Activated CD4-positive, CD25-positive, alpha-beta regulatory T cell treated with anti-CD3 and anti-CD28 coated beads, Interleukin-2, amount 50 U/mL, for 16 hours (primary cell): Measurements from ENCODE around the gene ZP1.

Experiments
- DNase-seq: peaks from one replicate; pipeline ENCODE4 v3.0.0-alpha.2; 2020; ENCODE audit warnings: low read depth, low spot score

Gene ZP1

GRCh38 chr11:60844045-60844869 lies 23.1 kb upstream of the ZP1 start:
- DNase-seq = no peak

DNA sequence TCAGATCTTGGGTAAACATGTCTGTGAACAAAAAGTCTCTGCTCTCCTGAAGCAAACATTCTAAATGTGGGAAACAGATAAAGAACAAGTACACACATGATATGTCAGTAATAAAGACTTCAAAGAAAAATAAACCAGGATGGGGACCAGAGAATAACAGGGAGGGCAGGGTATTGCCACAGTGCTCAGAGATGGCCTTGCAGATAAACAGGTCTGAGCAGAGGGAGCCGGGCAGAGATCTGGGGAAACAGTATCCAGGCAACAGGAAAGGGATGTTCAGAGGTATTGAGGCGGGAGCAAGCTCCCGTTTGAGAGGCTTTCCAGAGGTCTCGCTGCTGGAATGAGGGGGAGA lies 22.5 kb upstream of the ZP1 start:
- no peak for DNase-seq

DNA sequence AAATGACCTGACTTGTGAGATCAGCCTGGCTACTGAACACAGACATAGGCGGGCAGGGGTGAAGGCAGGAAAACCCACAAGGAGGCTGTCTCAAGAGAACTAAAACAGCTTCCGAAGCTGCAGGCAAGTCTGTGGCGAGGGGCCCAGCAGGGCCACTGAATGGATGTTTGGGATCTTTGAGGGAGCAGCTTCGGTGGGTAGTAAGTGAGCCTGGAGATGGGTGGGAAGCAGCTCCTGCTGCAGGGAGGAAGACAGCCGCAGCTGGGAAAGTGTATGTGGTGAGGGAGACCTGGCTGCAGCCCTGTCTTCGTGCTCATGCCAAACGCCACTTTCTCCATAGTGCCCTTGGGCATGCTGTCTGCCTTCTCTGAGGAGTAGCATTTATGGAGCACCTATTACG lies 22.0 kb upstream of the ZP1 start:
- DNase-seq = no peak

- DNase-seq = no peak
These were observed 20.1 kb upstream of the ZP1 start for GRCh38 chr11:60847281-60847680.

- DNase-seq = no peak
These were observed 19.4 kb upstream of the ZP1 start for GRCh38 chr11:60847896-60848295.

DNA sequence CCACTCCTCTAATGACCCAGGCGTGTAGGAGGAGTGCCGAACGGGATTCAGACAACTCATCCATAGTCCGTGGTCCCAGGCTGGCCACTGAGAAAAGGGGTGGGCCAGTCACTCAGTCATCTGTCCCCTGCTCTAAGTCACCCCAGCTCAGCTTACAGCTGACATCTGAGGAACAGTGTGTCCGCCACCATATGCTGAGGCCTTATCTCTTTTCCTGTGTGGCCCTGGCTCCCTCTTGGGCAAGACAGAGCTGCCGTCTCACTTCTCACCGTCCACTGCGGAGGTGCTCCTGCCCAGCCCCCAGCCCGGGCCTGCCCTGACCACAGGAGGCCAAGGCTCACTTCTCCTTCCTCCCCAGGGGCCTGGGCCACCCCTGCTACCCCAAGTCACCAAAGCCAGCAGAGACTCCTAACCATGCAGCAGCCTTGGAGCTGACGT lies 18.6 kb upstream of the ZP1 start:
- no peak for DNase-seq

DNA sequence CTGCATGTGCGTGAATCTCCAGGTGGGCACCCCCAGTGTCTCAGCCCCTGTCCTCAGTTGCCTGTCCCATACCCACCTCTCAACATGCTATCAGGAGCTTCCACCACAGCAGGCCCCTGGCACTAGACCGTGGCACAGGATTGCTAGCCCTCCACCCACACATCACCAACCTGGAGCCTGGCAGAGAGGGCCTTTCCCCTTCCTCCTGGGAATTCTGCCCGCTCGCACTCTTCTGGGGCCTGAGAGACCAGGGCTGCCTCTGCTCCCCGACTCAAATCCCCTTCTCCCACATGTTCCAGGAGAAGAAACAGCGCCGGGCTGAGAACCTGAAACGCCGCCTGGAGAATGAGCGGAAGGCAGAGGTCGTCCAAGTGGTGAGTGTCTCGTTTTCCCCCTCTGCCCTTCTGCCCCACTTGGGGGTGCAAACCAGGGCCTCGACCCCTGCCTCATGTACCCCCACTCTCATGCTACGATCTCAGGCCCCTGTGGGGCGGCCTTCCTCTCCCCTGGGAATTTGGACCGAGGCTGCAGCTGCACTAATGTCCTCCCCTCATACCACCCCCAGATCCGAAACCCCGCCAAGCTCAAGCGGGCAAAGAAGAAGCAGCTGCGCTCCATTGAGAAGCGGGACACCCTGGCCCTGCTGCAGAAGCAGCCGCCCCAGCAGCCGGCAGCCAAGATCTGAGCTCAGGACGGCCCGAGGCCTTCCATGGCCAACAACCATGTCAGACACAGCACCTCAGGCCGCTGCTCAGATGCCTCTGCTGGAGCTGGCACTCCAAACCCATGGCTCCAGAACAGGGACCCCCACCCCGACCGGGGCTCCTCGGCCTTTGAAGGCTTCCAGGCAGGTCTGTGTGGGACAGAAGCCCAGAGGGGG lies 17.5 kb upstream of the ZP1 start:
- DNase-seq = no peak

GRCh38 chr11:60851327-60852104 lies 15.8 kb upstream of the ZP1 start:
- no peak for DNase-seq

DNA sequence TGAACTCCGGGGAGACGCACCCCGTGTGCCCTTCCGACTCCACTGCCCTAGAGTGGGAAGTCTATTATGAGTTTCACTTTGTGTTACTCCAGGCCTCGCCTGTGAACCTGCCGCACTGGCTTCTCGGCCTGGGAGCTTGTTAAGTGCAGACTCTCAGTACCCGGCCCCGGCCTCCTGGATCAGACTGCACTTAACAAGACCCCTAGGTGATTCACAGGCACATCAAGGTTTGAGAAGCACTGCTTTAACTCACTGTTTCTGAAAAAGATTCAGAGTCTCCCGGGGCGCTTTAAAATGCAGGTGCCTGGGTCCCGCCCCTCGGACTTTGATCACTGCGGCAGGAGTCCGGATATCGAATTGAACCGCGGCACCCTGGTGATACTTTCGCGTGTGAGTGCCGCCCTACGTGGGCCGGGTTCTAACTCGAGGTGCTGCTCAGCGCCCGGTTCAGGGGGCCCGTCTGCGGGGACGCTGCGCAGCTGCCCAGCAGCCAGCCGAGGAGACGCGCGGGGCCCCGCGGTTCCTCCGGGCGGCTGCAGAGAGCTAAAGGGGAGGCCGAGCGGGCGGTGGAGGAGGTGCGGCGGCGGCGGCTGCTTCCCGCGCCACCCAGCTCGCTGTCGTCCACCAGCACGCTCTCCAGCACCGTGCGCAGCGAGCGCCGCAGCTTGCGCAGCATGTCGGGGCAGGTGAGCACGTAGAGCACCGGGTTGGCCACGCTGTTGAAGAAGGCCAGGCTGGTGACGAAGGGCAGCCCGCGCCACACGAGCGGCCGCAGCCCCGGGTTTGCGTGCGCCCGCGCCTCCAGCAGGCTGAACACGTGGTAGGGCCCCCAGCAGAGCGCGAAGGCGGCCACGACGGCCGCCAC lies 15.0 kb upstream of the ZP1 start:
- DNase-seq = no peak

GRCh38 chr11:60852982-60853950 lies 14.1 kb upstream of the ZP1 start:
- no peak for DNase-seq

GRCh38 chr11:60854140-60854846 lies 13.0 kb upstream of the ZP1 start:
- DNase-seq = no peak

DNA sequence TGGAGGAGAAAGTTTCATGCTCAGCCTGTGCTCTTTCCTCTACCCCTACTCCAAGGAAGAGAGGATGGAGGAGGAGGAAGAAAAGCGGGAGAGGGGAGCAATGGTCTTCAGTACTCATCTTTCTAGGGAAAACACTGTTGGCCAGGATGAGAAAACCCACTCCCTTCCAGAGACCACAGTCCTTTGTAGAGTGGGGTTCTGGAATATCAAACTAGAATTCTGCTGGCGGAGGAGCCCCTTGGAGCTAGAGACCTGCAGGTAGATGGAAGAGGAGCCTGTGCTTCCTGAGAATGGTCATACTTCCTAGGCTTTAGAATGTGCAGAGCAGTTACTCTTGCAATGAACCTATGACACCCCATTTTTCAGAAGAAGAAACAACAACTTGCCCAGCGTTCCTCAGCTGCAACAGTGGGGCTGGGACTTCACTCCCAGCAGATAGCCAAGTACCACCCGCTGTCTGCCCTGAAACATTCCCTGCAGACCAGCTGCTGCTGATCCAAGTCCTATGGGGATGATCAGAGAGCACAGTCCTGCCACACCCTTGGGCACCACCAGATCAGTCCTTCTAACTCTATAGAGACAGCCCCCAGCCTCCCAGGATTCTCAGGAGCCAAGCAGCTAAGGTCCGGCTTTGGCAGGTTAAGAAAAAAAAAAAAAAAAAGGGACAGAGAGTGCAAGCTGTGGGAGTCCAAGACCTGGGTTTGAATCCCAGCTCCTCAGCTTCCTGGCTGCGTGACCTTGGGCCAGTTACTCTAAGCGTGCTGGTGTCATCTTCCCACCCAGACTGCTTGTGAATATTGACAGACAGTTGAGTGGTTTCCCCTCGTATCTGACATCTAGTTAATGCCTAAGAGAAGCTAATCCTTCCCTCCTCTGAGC lies 12.3 kb upstream of the ZP1 start:
- no peak for DNase-seq

DNA sequence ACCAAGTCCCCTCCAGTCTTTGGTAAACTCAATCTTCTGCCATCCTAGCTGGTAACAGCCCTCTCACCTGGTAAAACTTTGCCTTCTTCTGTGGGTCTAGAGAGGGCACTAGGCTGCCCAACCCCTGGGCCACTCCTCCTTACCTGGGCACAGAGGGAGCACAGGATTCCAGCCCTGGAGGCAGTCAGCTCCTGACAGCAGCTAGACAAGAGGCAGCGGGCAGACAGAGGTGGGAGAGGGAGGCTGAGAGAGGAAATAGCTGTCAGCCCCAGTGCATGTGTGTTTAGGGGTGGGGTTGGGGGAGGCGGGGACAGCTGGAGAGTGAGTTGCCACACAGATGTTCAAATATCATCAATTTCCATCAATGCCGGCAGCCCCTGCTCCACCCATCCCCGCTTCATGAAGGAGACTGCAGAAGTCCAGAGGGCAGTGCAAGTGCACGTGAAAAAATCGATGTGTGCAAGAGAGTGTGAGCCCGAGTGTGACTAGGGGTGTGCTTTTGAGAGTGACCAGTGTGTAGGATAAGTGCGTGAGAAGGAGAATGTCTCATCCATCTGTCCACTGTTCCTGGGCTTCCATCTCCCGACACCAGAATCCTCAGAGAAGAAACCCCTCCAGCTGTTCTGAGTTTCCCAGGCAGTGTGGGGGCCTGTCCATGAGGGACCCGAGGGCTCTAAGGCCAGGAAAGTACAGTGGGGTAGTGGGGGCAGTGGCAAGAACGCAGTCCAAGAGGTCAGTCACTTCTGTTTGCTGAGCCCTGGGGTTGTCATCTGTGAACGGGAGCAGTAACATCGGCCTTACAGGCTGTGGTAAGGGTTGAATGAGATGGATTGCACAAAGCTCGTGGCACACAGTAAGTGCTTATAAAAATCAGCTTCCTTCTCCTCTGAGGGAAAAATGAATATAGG lies 11.4 kb upstream of the ZP1 start, which contains the start of gene PTGDR2:
Gene PTGDR2, minus strand, starts transcription at position 225 of the 908 bp plus-strand sequence. CDS start 2,228 bp downstream, outside the sequence.
- no peak for DNase-seq

DNA sequence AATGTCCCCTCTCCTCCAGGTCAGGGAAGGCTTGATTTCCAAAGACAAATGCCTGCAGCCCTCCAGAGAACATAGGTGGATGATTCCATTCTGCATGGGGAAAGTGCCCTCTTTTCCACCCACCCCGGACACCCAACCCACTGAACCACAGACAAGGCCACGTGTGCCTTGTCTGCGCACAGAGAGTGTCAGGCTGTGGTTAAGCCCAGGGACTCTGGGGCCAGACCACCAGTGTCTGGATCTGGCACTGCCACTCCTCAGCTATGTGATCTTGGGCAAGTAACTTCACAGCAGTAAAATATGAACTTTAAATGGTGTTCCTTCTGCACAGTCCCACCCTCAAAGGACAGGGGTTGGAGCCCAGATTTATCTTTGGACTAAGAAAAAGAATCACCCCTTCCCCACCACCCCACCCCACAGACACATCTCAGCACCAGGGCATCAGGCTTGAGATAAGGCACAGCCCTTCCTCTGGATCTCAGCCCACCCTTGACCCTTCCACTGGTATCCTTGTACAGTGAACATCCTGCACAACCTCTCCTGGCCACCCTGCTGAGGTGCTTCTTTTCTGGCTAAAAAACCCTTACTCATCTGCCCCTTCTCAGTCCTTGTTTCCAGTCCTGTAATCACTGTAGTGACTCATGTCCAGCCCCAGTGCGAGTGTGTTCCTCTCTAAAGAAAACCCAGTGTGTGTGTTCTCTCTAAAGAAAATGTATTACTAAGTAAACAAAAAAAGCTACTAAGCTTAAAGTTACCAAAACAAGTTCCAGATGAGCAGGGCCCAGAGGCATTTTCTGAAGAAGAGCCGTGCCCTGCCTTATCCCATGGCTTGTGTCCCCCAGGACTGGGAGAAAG lies 9.7 kb upstream of the ZP1 start:
- DNase-seq = no peak

DNA sequence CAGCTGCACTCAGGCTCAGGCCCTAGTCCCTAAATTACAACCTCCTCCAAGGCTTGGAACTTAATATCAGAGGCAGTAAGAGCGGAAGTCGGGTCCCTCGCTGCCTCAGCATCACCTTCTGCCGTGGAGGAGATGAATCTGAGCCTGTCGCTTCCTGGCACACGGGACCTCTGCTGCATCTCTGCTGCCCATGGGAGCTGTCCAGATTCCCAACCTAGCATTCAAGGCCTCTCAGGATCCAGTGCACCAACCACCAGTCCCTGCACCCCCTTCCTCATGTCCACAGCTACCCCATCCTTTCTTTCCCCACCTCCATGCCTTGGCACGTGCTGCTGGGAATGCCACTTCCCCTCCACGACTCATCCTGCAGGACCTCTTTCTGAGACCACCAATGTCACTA lies 9.1 kb upstream of the ZP1 start:
- no peak for DNase-seq
